ENCODE results near the gene CHST3. TPM values are rescaled to one million over a fixed set of nuclear protein-coding genes. Genes with fewer than 3 reads are reported as not detected.

The CHST3 gene
- polyA plus RNA-seq, 1 donor (not counting 4 experiments of a cell fraction or from before 2014, with no cell fraction given): 12.0 TPM

GRCh38 chr10:72056113-72056512, 91.9 kb downstream of the CHST3 start:
- no peak overlapping the region for H3K9ac ChIP-seq (ENCODE audit: control insufficient read depth, extremely low read depth, insufficient read depth, low read length)
- H3K27ac ChIP-seq (ENCODE audit: control insufficient read depth, insufficient read depth, low read length): no peak overlapping the region
- no peak overlapping the region for H2AFZ ChIP-seq (ENCODE audit: control insufficient read depth, low read length)
- dilution Hi-C loops (cut with MboI; ENCODE audit: extremely low pct_ligation_motif_present, low sequenced_read_pairs): no loop called here
- no peaks in the 10 kb centered on the region for H3K4me1 ChIP-seq (ENCODE audit: control insufficient read depth, extremely low read depth, insufficient read depth, low read length)
- TF ChIP-seq EZH2 (IDR thresholded peaks at IDR 0.05; ENCODE audit: low read length): no peak
- no peaks in the 10 kb centered on the region for H3K36me3 ChIP-seq (ENCODE audit: control insufficient read depth in 2 of 2, extremely low read depth in 1 of 2, insufficient read depth in 2 of 2, low read length in 2 of 2)
- FAIRE-seq (no peak), DNase-seq (ENCODE audit: low read depth, low spot score) (no peak)
- H3K79me2 ChIP-seq (ENCODE audit: control insufficient read depth, insufficient read depth, low read length): no peaks in the 10 kb centered on the region
- H3K9me3 ChIP-seq (ENCODE audit: control insufficient read depth, low read depth, low read length): no peaks in the 10 kb centered on the region
- H3K4me3 ChIP-seq (ENCODE audit: control insufficient read depth in 2 of 3, extremely low read depth in 1 of 3, insufficient read depth in 2 of 3, low read depth in 1 of 3, low read length in 3 of 3): no peak overlapping the region
- no peaks in the 10 kb centered on the region for H3K9me1 ChIP-seq (ENCODE audit: control insufficient read depth, extremely low read depth, insufficient read depth, low read length)
- no peaks in the 10 kb centered on the region for H4K20me1 ChIP-seq (ENCODE audit: control insufficient read depth, extremely low read depth, insufficient read depth, low read length)
- no peak overlapping the region for H3K4me2 ChIP-seq (ENCODE audit: control insufficient read depth, extremely low read depth, insufficient read depth, low read depth, low read length)
- H3K27me3 ChIP-seq (ENCODE audit: control insufficient read depth, extremely low read depth, insufficient read depth, low read length): peaks cover 12% of the 10 kb centered on the region

GRCh38 chr10:72056932-72057751, 92.9 kb downstream of the CHST3 start:
- dilution Hi-C loops (cut with MboI; ENCODE audit: extremely low pct_ligation_motif_present, low sequenced_read_pairs): no loop called here
- H3K36me3 ChIP-seq (ENCODE audit: control insufficient read depth in 2 of 2, extremely low read depth in 1 of 2, insufficient read depth in 2 of 2, low read length in 2 of 2): no peaks in the 10 kb centered on the region
- H3K27ac ChIP-seq (ENCODE audit: control insufficient read depth, insufficient read depth, low read length): no peak overlapping the region
- no peaks in the 10 kb centered on the region for H3K4me1 ChIP-seq (ENCODE audit: control insufficient read depth, extremely low read depth, insufficient read depth, low read length)
- DNase-seq (ENCODE audit: low read depth, low spot score) (no peak), FAIRE-seq (no peak)
- no peak overlapping the region for H3K4me3 ChIP-seq (ENCODE audit: control insufficient read depth in 2 of 3, extremely low read depth in 1 of 3, insufficient read depth in 2 of 3, low read depth in 1 of 3, low read length in 3 of 3)
- H3K9ac ChIP-seq (ENCODE audit: control insufficient read depth, extremely low read depth, insufficient read depth, low read length): no peak overlapping the region
- TF ChIP-seq EZH2 (IDR thresholded peaks at IDR 0.05; ENCODE audit: low read length): no peak
- no peak for TF ChIP-seq CTCF (optimal IDR thresholded peaks at IDR 0.05 in 1 of 3, IDR thresholded peaks at IDR 0.05 in 1 of 3, conservative IDR thresholded peaks at IDR 0.05 in 1 of 3; ENCODE audit: extremely low read depth in 1 of 3, insufficient read depth in 2 of 3, low read length in 3 of 3)
- H3K27me3 ChIP-seq (ENCODE audit: control insufficient read depth, extremely low read depth, insufficient read depth, low read length): peaks cover 13% of the 10 kb centered on the region
- peak overlapping the region; percentile 4 for H2AFZ ChIP-seq (ENCODE audit: control insufficient read depth, low read length)
- no peaks in the 10 kb centered on the region for H3K9me3 ChIP-seq (ENCODE audit: control insufficient read depth, low read depth, low read length)
- no peaks in the 10 kb centered on the region for H3K9me1 ChIP-seq (ENCODE audit: control insufficient read depth, extremely low read depth, insufficient read depth, low read length)
- H3K79me2 ChIP-seq (ENCODE audit: control insufficient read depth, insufficient read depth, low read length): no peaks in the 10 kb centered on the region
- H4K20me1 ChIP-seq (ENCODE audit: control insufficient read depth, extremely low read depth, insufficient read depth, low read length): no peaks in the 10 kb centered on the region
- no peak overlapping the region for H3K4me2 ChIP-seq (ENCODE audit: control insufficient read depth, extremely low read depth, insufficient read depth, low read depth, low read length)

Data from keratinocyte (primary cell).